ENCODE measurements around the gene PLEK2.

- no peak for TF ChIP-seq CTCF (IDR thresholded peaks at IDR 0.05 in 4 of 5, conservative IDR thresholded peaks at IDR 0.05 in 1 of 5)
- no peak for TF ChIP-seq POLR2A (IDR thresholded peaks at IDR 0.05)
Measured at GRCh38 chr14:67441256-67441655, 29.3 kb upstream of the PLEK2 start.
